ENCODE results near the gene LHFPL3.

LHFPL3 gene

DNA sequence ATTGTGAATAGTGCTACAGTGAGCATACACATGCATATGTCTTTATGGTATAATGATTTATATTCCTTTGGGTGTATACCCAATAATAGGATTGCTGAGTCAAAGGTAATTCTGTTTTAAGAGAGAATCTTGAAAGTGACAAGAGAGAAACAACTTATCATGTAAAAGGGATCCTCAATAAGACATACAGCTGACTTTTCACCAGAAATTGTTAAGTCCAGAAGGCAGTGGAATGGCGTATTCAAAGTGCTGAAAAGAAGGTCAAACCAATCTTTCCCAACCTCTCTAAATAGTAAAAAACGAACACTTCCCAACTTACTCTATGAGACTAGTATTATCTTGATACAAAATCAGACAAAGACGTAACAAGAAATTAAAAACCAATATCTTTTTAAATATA lies 59.8 kb downstream of the LHFPL3 start:
- TF ChIP-seq, protein P1, sequence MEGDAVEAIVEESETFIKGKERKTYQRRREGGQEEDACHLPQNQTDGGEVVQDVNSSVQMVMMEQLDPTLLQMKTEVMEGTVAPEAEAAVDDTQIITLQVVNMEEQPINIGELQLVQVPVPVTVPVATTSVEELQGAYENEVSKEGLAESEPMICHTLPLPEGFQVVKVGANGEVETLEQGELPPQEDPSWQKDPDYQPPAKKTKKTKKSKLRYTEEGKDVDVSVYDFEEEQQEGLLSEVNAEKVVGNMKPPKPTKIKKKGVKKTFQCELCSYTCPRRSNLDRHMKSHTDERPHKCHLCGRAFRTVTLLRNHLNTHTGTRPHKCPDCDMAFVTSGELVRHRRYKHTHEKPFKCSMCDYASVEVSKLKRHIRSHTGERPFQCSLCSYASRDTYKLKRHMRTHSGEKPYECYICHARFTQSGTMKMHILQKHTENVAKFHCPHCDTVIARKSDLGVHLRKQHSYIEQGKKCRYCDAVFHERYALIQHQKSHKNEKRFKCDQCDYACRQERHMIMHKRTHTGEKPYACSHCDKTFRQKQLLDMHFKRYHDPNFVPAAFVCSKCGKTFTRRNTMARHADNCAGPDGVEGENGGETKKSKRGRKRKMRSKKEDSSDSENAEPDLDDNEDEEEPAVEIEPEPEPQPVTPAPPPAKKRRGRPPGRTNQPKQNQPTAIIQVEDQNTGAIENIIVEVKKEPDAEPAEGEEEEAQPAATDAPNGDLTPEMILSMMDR (IDR thresholded peaks at IDR 0.05; ENCODE audit: control insufficient read depth, extremely low read depth, insufficient read depth) = no peak
- H3K4me3 ChIP-seq (ENCODE audit: low read depth, low read length) = no peak overlapping the region
- DNase-seq (ENCODE audit: low read depth) = no peak

DNA sequence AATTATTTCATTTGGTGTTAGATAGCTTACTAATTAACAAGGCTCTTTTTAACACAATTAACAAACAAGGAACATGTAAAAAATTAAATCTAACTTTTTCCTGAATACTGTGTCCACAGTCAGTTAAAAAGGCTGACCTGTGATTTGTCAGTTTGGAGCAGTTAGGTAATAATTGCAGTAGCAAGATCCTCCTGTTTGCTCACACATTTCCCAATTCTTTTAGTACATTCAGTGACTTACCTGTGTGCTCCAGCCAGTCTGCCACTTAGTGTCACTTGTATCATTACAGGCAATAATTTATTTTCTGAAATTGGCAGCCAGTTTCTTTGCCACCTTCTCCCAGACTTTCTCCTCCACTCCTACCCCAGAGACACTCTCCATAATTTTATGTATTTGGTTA lies 66.8 kb downstream of the LHFPL3 start:
- no peak overlapping the region for H3K4me3 ChIP-seq (ENCODE audit: low read depth, low read length)
- no peak for DNase-seq (ENCODE audit: low read depth)
- TF ChIP-seq, protein P1 (IDR thresholded peaks at IDR 0.05; ENCODE audit: control insufficient read depth, extremely low read depth, insufficient read depth) = no peak

DNA sequence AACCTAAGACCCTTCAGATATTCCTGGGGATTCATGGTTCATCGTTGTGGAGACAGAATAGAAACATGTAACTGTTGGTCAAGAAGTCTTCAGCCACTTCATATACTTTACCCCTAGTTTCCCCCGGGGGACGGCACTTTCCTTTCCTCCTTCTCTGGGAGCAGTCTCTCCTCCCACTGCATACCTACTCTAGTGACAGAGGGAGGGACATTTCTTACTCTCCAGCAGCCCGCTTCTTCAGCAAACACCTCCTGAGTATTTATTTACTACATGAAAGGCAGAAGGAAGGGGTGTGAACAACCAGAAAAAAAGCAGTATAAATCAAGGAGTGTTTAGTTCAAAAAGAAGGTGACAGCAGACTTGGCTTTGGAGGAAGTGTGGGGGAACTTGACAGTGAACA lies 69.0 kb downstream of the LHFPL3 start:
- no peak overlapping the region for H3K4me3 ChIP-seq (ENCODE audit: low read depth, low read length)
- TF ChIP-seq, protein P1 (IDR thresholded peaks at IDR 0.05; ENCODE audit: control insufficient read depth, extremely low read depth, insufficient read depth) = no peak
- DNase-seq (ENCODE audit: low read depth) = no peak

DNA sequence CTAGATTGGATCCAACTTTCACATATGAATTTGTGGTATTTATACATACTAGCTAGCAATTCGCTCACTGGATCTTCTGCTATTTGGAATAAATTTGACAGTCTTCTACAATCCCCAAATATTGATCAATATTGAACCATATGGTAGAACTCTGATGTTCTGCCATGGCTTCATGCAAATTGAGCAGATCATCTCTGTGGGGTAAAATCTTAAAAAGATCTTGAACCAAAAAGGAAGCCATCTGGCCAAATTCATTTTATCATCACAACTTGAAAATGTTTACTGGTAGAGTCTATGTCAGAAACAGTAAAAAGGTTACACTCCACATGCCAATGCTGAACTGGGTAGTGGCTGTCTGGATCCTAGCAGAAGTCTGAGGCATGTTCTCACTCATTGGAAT lies 80.0 kb downstream of the LHFPL3 start:
- no peak for DNase-seq (ENCODE audit: low read depth)
- H3K4me3 ChIP-seq (ENCODE audit: low read depth, low read length) = no peak overlapping the region
- TF ChIP-seq, protein P1 (IDR thresholded peaks at IDR 0.05; ENCODE audit: control insufficient read depth, extremely low read depth, insufficient read depth) = no peak

DNA sequence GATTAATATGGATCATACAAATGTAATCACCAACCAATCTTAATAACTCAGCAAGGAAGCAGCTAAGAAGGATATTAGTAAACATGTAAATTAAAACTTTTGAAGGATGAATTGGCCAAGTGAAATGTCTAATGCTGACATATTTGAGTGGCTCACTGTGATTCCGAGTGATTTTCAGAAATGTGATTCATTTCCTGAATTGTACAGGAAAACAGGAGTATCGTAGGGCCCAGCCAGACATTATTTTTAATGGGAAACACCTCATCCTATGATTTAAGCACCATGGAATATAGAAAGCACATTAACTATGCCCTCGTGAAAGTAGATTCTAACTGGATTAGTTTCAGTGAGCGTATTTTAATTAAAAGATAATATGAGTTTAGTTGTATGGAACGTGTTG lies 82.3 kb downstream of the LHFPL3 start:
- no peak overlapping the region for H3K4me3 ChIP-seq (ENCODE audit: low read depth, low read length)
- no peak for DNase-seq (ENCODE audit: low read depth)
- TF ChIP-seq, protein P1 (IDR thresholded peaks at IDR 0.05; ENCODE audit: control insufficient read depth, extremely low read depth, insufficient read depth) = no peak

DNA sequence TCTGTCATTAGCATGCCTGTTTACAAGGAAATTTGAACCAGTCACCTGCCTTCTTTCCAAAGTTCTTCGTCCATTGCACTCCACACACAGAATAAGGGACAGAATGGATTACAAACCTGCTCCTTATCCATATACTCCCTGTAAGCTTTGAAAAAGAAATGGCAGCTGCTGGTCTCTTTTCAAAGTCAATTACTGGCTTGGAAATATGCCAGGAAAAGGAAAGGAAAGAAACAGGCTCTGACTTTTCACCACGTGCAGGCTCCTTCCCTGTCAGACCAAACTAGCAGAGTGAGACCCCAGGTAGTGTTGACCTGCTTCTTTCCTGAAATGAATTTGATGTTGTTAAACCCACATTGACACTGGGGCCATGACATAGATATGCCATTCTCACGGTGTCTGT lies 84.5 kb downstream of the LHFPL3 start:
- no peak for DNase-seq (ENCODE audit: low read depth)
- TF ChIP-seq, protein P1 (IDR thresholded peaks at IDR 0.05; ENCODE audit: control insufficient read depth, extremely low read depth, insufficient read depth) = no peak

DNA sequence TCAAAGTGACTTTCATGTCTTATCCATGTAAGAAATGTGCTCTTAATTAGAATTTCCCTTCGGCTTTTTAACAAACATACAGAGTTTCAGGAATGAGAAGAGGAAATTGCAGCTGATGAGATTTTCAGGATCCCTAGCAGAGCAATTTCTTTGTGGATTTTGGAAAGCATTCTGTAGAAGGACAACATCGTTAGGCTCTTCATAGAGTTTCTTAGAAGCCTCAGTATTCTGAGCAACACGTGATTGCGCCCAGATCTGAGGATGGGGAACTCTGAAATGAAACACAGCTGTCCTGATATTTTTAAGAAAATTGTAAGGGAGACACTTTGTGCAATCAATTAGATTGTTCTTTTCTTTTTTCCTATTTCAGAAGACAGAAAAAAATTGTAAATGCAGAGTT lies 85.8 kb downstream of the LHFPL3 start:
- no peak for DNase-seq (ENCODE audit: low read depth)
- H3K4me3 ChIP-seq (ENCODE audit: low read depth, low read length) = no peak overlapping the region
- TF ChIP-seq, protein P1 (IDR thresholded peaks at IDR 0.05; ENCODE audit: control insufficient read depth, extremely low read depth, insufficient read depth) = no peak

More for the DNA sequence above, 84.5 kb downstream of the LHFPL3 start:
- no peak overlapping the region for H3K4me3 ChIP-seq (ENCODE audit: low read depth, low read length)
